GM12891 (cell line): ENCODE data around the gene DDO.

Experiments
- POLR2A ChIP-seq: IDR thresholded peaks from 2 replicates; pipeline ENCODE4 v1.6.1; 2011; ENCODE audit warnings: low read depth, low read length, control low read depth
- POLR2AphosphoS5 ChIP-seq: IDR thresholded peaks from 2 replicates; pipeline ENCODE4 v1.6.1; 2011; ENCODE audit warnings: low read depth, low read length, control low read depth
- POU2F2 ChIP-seq: IDR thresholded peaks from 2 replicates; pipeline ENCODE4 v1.6.1; 2011; ENCODE audit warnings: low read depth, mild to moderate bottlenecking, control low read depth, low read length, moderate library complexity

- TF ChIP-seq POU2F2 (no peak), POLR2A (no peak), POLR2AphosphoS5 (no peak)
Observed at GRCh38 chr6:110390404-110390803, 25.0 kb downstream of the DDO start.
